Caco-2 (cell line): ENCODE results near the gene TRPC4AP. TPM values are rescaled to one million over a fixed set of nuclear protein-coding genes. Genes with fewer than 3 reads are reported as not detected.

Experiments
- BruUV-seq: library from RNA; stranded (reverse); fragments of 400-500 nt; replicated peaks from 2 replicates; lab custom pipeline; 2021; lab: Mats Ljungman, UMichigan
- CTCF ChIA-PET: fragments of 300-600 bp; sonication (Branson Sonifier 250); formaldehyde crosslinking; loops from one replicate; lab custom pipeline; 2022; ENCODE audit warnings: antibody characterized with exemption; lab: Charles Lee
- POLR2A ChIA-PET: fragments of 300-600 bp; sonication (Branson Sonifier 250); formaldehyde crosslinking; loops from one replicate; lab custom pipeline; 2022; ENCODE audit warnings: antibody characterized with exemption; lab: Charles Lee
- DNase-seq, 2 experiments: peaks; one replicate each; pipeline versions ENCODE4 v3.0.0 to v3.0.0-alpha.2; 2020 to 2022
- H3K27me3 ChIP-seq: replicated peaks from 2 replicates; pipeline ENCODE4 v1.6.0; 2011; ENCODE audit warnings: low read length; ENCODE audit not compliant: control insufficient read depth, insufficient read depth
- H3K36me3 ChIP-seq: 2 replicates; pipeline ENCODE4 v1.5.1; 2011; ENCODE audit warnings: low read length; ENCODE audit not compliant: control insufficient read depth, insufficient read depth
- H3K4me1 ChIP-seq: fragments of 250-450 bp; sonication (Bioruptor Pico); 2 replicates; pipeline ENCODE4 v1.5.1; 2020; ENCODE audit warnings: mild to moderate bottlenecking
- H3K4me3 ChIP-seq: 2 replicates; pipeline ENCODE4 v1.5.1; 2011; ENCODE audit warnings: low read depth, mild to moderate bottlenecking, control low read depth, low read length
- H3K9me3 ChIP-seq: fragments of 250-450 bp; sonication (Bioruptor Pico); 2 replicates; pipeline ENCODE4 v1.5.1; 2020; ENCODE audit warnings: mild to moderate bottlenecking, moderate library complexity
- H3K27ac Mint-ChIP-seq: one replicate; pipeline ENCODE4 v1.8.0; 2022; ENCODE audit warnings: mixed read lengths; ENCODE audit not compliant: unreplicated experiment
- H3K27me3 Mint-ChIP-seq: one replicate; pipeline ENCODE4 v1.8.0; 2022; ENCODE audit warnings: mixed read lengths; ENCODE audit not compliant: insufficient read depth, unreplicated experiment
- H3K36me3 Mint-ChIP-seq: one replicate; pipeline ENCODE4 v1.8.0; 2022; ENCODE audit warnings: mild to moderate bottlenecking, mixed read lengths; ENCODE audit not compliant: insufficient read depth, unreplicated experiment
- H3K4me1 Mint-ChIP-seq: one replicate; pipeline ENCODE4 v1.8.0; 2022; ENCODE audit warnings: low read depth, mixed read lengths; ENCODE audit not compliant: unreplicated experiment
- H3K4me3 Mint-ChIP-seq: one replicate; pipeline ENCODE4 v1.8.0; 2022; ENCODE audit warnings: mild to moderate bottlenecking, moderate library complexity, mixed read lengths; ENCODE audit not compliant: unreplicated experiment
- H3K9me3 Mint-ChIP-seq: one replicate; pipeline ENCODE4 v1.8.0; 2022; ENCODE audit warnings: mixed read lengths; ENCODE audit not compliant: unreplicated experiment
- intact Hi-C: fragments of 100-400 bp; cut with micrococcal nuclease; formaldehyde crosslinking; loops from one replicate; pipeline ENCODE4 v1.10.0; 2022; ENCODE audit not compliant: unreplicated experiment
- total RNA-seq: library from RNA; stranded (reverse); gene quantifications from 2 replicates; pipeline ENCODE4 v1.2.3, GENCODE V29; 2022
- TF ChIP-seq, protein P1 (sequence below), 2 experiments: fragments of 200-600 bp in 1 of 2; IDR thresholded peaks; 1 replicate in 1 of 2; 2 replicates in 1 of 2; pipeline versions ENCODE4 v1.5.1 to v1.8.0; 2011 to 2022; ENCODE audit warnings: antibody characterized with exemption in 1 of 2, control low read depth in 1 of 2, inconsistent platforms in 1 of 2, low read depth in 1 of 2, low read length in 1 of 2, mild to moderate bottlenecking in 1 of 2, moderate library complexity in 1 of 2; ENCODE audit not compliant: insufficient read depth in 1 of 2, severe bottlenecking in 1 of 2, unreplicated experiment in 1 of 2

The TRPC4AP gene
- total RNA-seq, 1 experiment from 2014 or later: 144 TPM

DNA sequence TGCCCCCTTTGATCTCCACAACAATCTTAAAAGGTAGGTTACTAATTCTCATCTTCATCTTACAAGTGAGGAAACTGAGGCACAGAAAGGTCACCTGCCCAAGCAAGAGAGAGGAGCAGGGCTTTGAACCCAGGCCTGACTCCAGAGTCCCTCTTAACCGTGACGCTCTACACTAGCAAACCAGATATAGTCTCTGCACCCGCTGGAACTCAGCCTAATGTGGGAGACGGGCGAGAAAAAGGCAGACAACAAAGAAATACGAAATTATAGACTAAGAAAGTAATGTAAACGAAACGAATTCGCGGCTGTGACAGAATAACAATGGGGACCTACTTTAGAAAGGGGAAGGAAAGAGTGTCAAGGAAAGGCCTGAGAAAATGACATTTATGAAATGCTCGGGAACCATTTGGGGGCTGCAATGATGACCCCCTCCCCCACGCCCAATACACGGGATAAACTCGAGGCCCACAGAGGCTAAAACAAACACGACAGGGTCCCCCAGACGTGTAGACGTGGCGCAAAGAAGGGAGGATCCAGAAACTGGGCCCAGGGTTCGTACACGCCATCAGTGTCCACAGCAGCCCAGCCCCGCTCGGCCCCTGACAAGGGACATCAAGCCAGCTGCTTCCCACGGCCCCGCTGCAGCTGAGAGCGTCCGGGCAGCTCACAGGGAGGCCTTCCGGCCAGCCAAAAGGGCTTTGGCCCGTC lies 637 bp downstream of the TRPC4AP start:
- Mint-ChIP-seq H3K4me3 (peak overlapping the region; percentile 86), H3K36me3 (peaks cover 27% of the 10 kb centered on the region), H3K27me3 (no peaks in the 10 kb centered on the region), H3K4me1 (peaks cover 22% of the 10 kb centered on the region), H3K9me3 (no peaks in the 10 kb centered on the region), H3K27ac (peak overlapping the region; percentile 95)
- TF ChIP-seq, protein P1, sequence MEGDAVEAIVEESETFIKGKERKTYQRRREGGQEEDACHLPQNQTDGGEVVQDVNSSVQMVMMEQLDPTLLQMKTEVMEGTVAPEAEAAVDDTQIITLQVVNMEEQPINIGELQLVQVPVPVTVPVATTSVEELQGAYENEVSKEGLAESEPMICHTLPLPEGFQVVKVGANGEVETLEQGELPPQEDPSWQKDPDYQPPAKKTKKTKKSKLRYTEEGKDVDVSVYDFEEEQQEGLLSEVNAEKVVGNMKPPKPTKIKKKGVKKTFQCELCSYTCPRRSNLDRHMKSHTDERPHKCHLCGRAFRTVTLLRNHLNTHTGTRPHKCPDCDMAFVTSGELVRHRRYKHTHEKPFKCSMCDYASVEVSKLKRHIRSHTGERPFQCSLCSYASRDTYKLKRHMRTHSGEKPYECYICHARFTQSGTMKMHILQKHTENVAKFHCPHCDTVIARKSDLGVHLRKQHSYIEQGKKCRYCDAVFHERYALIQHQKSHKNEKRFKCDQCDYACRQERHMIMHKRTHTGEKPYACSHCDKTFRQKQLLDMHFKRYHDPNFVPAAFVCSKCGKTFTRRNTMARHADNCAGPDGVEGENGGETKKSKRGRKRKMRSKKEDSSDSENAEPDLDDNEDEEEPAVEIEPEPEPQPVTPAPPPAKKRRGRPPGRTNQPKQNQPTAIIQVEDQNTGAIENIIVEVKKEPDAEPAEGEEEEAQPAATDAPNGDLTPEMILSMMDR (IDR thresholded peaks at IDR 0.05; ENCODE audit: insufficient read depth in 1 of 2, low read depth in 1 of 2, low read length in 1 of 2, severe bottlenecking in 1 of 2, unreplicated experiment in 1 of 2): no peak
- POLR2A ChIA-PET: interaction anchor here (0.5 to 1.8 kb wide), 12 partner anchors 22 to 415 kb away, joined by 3 to 18 read pairs (median 3); partner anchors contain the start of genes EDEM2 and EIF6
- BruUV-seq: TSS peak; percentile 64
- no peaks in the 10 kb centered on the region for H3K27me3 ChIP-seq
- intact Hi-C loops: loop anchor here (1.0 to 2.0 kb wide), 6 partner anchors 53 to 216 kb away; partner anchors contain the start of genes ACSS2, EDEM2, GSS and MYH7B
- H3K4me3 ChIP-seq: peak overlapping the region; percentile 79
- no peaks in the 10 kb centered on the region; the same call in 1 of the 2 replicates for H3K36me3 ChIP-seq
- DNase-seq: no peak
- CTCF ChIA-PET: interaction anchor here (0.6 to 1.2 kb wide), 14 partner anchors 31 to 980 kb away, joined by 3 to 13 read pairs (median 4); partner anchors contain the start of genes EIF2S2, GSS and MYH7B
- H3K4me1 ChIP-seq: peaks cover 16% of the 10 kb centered on the region
- H3K9me3 ChIP-seq: 0 out of 2 replicates have a peak, but pooled peaks cover 2% of the 10 kb centered on the region

GRCh38 chr20:35088231-35089145 lies 4.1 kb downstream of the TRPC4AP start:
- Mint-ChIP-seq H3K4me1 (peaks cover 16% of the 10 kb centered on the region), H3K4me3 (no peak overlapping the region), H3K9me3 (no peaks in the 10 kb centered on the region), H3K27me3 (no peaks in the 10 kb centered on the region), H3K27ac (no peak overlapping the region), H3K36me3 (peaks cover 54% of the 10 kb centered on the region)
- no peak for DNase-seq
- no peak overlapping the region for H3K4me3 ChIP-seq
- H3K4me1 ChIP-seq: peaks cover 10% of the 10 kb centered on the region
- ChIA-PET POLR2A (no interaction called here), CTCF (interaction anchor here (0.5 kb wide), 1 partner anchor 53 kb away, joined by 6 read pairs; no protein-coding TSS in a partner anchor)
- H3K27me3 ChIP-seq: no peaks in the 10 kb centered on the region
- H3K36me3 ChIP-seq: no peaks in the 10 kb centered on the region; the same call in 1 of the 2 replicates
- intact Hi-C loops: no loop called here
- BruUV-seq: no TSS peak
- H3K9me3 ChIP-seq: no peaks in the 10 kb centered on the region
- TF ChIP-seq, protein P1 (IDR thresholded peaks at IDR 0.05; ENCODE audit: insufficient read depth in 1 of 2, low read depth in 1 of 2, low read length in 1 of 2, severe bottlenecking in 1 of 2, unreplicated experiment in 1 of 2): no peak

DNA sequence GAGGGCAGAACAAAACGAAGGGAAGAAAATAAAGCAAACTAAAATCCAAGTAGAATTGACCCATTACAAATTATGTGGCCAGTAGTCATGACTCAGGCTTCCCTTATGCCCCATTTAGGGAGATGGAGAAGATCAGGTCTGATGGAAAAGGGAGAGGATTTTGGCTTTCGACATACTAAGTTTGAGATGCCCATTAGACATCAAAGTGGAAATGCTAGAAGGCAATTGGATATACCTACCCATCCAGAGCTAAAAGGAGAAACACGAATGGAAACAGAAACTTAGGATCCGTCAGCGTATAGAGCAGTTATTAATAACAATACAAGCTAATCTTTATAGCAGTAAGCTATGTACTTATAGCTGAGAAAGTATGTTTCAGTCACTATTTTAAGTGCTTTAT lies 4.8 kb downstream of the TRPC4AP start:
- CTCF ChIA-PET: no interaction called here
- H3K4me1 Mint-ChIP-seq: peaks cover 12% of the 10 kb centered on the region
- TF ChIP-seq, protein P1 (IDR thresholded peaks at IDR 0.05; ENCODE audit: insufficient read depth in 1 of 2, low read depth in 1 of 2, low read length in 1 of 2, severe bottlenecking in 1 of 2, unreplicated experiment in 1 of 2): no peak
- POLR2A ChIA-PET: no interaction called here
- no TSS peak for BruUV-seq
- no peaks in the 10 kb centered on the region for H3K27me3 Mint-ChIP-seq
- peaks cover 53% of the 10 kb centered on the region for H3K36me3 Mint-ChIP-seq
- intact Hi-C loops: no loop called here
- no peaks in the 10 kb centered on the region; the same call in 1 of the 2 replicates for H3K36me3 ChIP-seq
- no peaks in the 10 kb centered on the region for H3K27me3 ChIP-seq
- no peak overlapping the region for H3K4me3 ChIP-seq
- no peaks in the 10 kb centered on the region for H3K9me3 Mint-ChIP-seq
- H3K4me3 Mint-ChIP-seq: no peak overlapping the region
- peaks cover 8% of the 10 kb centered on the region for H3K4me1 ChIP-seq
- DNase-seq: no peak
- no peak overlapping the region for H3K27ac Mint-ChIP-seq
- no peaks in the 10 kb centered on the region for H3K9me3 ChIP-seq
